OCI-LY1 (cell line): Measurements from ENCODE around the gene TTC8.
"Not testable (repeated sequence)": the region's sequence is repeated elsewhere in the genome, so short reads cannot be mapped to it uniquely, and the experiment has no call there.

Source experiments
- EZH2 ChIP-seq: fragments of 200-600 bp; sonication (generic), shearing (Covaris generic); IDR thresholded peaks from 2 replicates; pipeline ENCODE4 v1.8.0; 2017; ENCODE audit warnings: borderline replicate concordance, mixed run types, mild to moderate bottlenecking, antibody characterized with exemption, low read length, moderate library complexity, mixed read lengths
- TF ChIP-seq, protein P1 (sequence below): fragments of 200-600 bp; sonication (generic), shearing (Covaris generic); IDR thresholded peaks from 2 replicates; pipeline ENCODE4 v1.5.1; 2017; ENCODE audit warnings: mild to moderate bottlenecking, antibody characterized with exemption, low read length, moderate library complexity, mixed read lengths

DNA sequence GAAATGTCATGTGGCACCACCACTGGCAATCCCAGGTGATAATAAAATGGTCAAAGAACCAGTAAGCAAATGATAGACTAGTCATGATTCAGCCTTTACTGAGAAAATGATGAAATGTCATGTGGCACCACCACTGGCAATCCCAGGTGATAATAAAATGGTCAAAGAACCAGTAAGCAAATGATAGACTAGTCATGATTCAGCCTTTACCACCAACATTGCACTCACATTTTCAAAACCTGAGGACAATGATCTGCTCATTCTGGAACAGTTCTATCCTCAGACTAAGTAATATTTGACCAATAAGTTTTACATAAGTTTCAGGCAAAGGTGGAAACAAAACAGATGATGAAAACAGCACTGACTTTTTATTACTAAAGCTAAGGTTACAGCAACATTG lies 34.9 kb upstream of the TTC8 start:
- TF ChIP-seq, protein P1, sequence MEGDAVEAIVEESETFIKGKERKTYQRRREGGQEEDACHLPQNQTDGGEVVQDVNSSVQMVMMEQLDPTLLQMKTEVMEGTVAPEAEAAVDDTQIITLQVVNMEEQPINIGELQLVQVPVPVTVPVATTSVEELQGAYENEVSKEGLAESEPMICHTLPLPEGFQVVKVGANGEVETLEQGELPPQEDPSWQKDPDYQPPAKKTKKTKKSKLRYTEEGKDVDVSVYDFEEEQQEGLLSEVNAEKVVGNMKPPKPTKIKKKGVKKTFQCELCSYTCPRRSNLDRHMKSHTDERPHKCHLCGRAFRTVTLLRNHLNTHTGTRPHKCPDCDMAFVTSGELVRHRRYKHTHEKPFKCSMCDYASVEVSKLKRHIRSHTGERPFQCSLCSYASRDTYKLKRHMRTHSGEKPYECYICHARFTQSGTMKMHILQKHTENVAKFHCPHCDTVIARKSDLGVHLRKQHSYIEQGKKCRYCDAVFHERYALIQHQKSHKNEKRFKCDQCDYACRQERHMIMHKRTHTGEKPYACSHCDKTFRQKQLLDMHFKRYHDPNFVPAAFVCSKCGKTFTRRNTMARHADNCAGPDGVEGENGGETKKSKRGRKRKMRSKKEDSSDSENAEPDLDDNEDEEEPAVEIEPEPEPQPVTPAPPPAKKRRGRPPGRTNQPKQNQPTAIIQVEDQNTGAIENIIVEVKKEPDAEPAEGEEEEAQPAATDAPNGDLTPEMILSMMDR = not testable (repeated sequence)
- TF ChIP-seq EZH2 = not testable (repeated sequence)
